Coronary artery (tissue), 2 donors: ENCODE measurements around the gene ACOXL.

ENCODE experiments used
- DNase-seq: peaks from one replicate; pipeline ENCODE4 v3.0.0-alpha.2; 2017; ENCODE audit warnings: low spot score
- H3K27ac ChIP-seq, 2 donors: fragments of 200-600 bp; sonication (generic); one replicate each; pipeline ENCODE4 v1.5.1; 2016 to 2019
- H3K4me3 ChIP-seq: fragments of 200-600 bp; sonication (generic); 2 replicates; pipeline ENCODE4 v1.5.1; 2016; ENCODE audit warnings: mild to moderate bottlenecking, moderate library complexity
- CTCF ChIP-seq: fragments of 200-600 bp; sonication (generic); IDR thresholded peaks from one replicate; pipeline ENCODE4 v1.5.1; 2019; ENCODE audit warnings: antibody characterized with exemption

ACOXL gene

DNA sequence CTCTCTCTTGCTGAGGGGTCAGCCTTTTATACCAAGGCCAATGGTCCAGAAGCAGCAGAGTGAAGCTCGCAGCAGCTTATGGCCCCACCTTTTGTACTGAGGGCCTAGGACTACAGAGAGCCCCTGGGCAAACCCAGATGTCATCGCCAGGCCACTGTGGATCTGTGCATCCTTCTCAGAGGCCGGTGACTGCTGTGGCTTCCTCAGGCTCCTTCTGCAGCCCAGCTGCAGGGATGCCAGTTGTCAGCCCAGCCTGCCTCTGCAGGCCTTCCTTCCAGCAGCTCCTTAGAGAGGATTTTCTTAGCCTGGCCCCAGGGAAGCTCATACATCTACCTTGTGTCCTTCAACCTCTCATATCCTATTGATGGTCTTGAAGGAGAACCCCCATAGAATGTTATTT is 6.5 kb upstream of the ACOXL start:
- no peak overlapping the region for H3K27ac ChIP-seq
- no peak for DNase-seq
- no peak overlapping the region for H3K4me3 ChIP-seq
- TF ChIP-seq CTCF: no peak

GRCh38 chr2:110726285-110726684 is 6.1 kb upstream of the ACOXL start:
- no peak for TF ChIP-seq CTCF
- H3K27ac ChIP-seq: no peak overlapping the region
- no peak for DNase-seq
- no peak overlapping the region for H3K4me3 ChIP-seq

- TF ChIP-seq CTCF: no peak
- no peak for DNase-seq
- Histone ChIP-seq H3K4me3 (no peak overlapping the region), H3K27ac (no peak overlapping the region)
These were observed 4.5 kb upstream of the ACOXL start for GRCh38 chr2:110727923-110728322.

DNA sequence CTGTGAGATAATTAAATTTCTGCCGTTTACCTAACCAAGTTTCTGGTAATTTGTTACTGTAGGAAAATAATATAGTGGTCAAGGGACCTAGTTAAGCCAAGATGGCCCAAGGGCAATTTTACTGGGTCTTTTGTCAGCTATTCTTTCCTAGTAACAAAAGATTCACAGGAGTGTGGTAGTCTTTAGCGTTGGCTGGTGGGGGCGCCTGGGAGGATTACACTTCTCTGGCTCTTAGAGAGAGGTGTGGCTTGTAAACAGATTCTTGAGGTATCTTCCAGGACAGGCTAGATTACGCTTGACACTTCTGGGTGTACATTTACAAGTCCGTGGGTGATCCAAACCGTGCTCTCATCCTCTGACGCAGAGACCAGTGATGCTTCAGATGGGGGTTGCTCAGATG is 3.3 kb upstream of the ACOXL start:
- TF ChIP-seq CTCF: no peak
- Histone ChIP-seq H3K4me3 (no peak overlapping the region), H3K27ac (no peak overlapping the region)
- DNase-seq: no peak

GRCh38 chr2:110731064-110731463 is 1.3 kb upstream of the ACOXL start:
- no peak overlapping the region for H3K4me3 ChIP-seq
- no peak for DNase-seq
- no peak overlapping the region for H3K27ac ChIP-seq
- TF ChIP-seq CTCF: no peak

DNA sequence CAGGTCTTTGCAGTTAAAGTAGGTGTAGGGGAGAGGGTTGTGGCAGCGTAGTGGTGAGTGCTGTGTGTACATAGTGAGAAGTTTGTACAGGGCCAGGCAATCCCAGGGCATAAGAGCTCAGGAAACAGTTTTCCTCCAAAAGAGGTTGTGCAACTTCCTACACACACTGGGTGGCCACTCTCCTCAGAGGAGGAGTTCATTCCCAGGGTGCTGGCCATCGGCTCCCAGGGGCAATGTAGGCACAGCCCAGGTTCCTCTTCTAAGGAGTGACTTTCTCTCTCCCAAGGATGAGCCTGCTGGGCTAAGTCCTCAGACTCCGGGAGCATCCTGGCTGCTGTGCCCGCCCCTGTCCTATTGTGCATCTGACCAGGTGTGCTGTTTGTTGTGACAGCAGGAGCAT is 3.0 kb downstream of the ACOXL start:
- Histone ChIP-seq H3K4me3 (no peak overlapping the region), H3K27ac (no peak overlapping the region)
- no peak for DNase-seq
- no peak for TF ChIP-seq CTCF

GRCh38 chr2:110737783-110738182 is 5.4 kb downstream of the ACOXL start:
- Histone ChIP-seq H3K27ac (no peak overlapping the region), H3K4me3 (no peak overlapping the region)
- no peak for DNase-seq
- no peak for TF ChIP-seq CTCF
